ENCODE data around the gene STING1. TPM values are rescaled to one million over a fixed set of nuclear protein-coding genes. Genes with fewer than 3 reads are reported as not detected.
A peak's percentile ranks its signal among the peaks of the same experiment; 100 is the strongest.

Gene STING1
- total and polyA plus RNA-seq, 4 donors = 54.3 to 204 (median 129) TPM

DNA sequence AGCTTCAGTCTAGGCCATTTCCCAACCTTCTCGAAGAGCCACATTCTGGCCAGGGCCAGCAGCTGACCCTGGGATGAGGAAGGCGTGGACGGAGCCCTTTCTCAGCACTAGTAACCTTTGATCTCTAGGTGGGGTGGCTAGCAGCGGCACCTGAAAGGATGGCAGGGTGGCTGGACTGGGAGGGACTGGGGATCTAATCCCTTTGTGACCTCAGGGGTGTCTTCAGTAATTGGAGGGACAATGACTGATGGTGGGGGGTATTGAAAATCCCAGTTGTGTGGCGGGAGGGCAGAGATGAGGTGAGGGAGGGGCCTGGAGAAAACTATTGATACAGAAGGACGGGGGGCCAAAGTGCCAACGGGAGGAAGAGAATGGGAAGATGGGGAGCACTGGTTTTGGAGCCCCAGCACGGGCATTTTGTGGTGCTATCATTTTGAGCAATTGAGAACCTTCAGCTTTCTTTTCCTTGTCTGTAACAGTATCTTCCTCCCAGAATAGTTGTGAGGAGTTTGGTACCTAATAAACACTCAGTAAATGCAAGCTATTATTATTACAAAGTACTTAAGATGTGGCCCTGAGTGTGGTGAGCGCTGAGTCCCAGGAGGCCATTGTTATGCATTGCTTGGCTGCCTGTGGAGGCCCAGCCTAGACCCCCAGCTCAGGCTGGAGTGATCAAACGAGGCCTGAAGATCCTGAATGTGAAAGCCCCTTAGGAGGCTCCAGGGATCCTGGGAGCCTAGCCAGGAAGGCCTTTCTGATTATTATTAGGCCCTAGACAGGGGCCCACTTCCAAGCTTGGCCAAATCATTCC lies 41.3 kb upstream of the STING1 start:
- 88 to 94% methylated on average over 10 of the region's 10 CpGs for WGBS, 2 donors
- Histone ChIP-seq H3K27me3 (ENCODE audit: control insufficient read depth in 3 of 3, insufficient read depth in 3 of 3, low read length in 2 of 3) (no peaks in the 10 kb centered on the region), H3K36me3 (ENCODE audit: control insufficient read depth in 4 of 4, insufficient read depth in 4 of 4, low read length in 4 of 4) (no peaks in the 10 kb centered on the region), H3K4me1 (ENCODE audit: control insufficient read depth in 5 of 5, insufficient read depth in 5 of 5, low read length in 5 of 5) (peaks cover 0 to 8% (median 0%) of the 10 kb centered on the region in 5 donors), H3K9ac (ENCODE audit: insufficient read depth in 1 of 2, low read length in 2 of 2) (no peak overlapping the region), H3K9me3 (ENCODE audit: control insufficient read depth in 4 of 4, insufficient read depth in 3 of 4, low read length in 3 of 4) (no peaks in the 10 kb centered on the region), H3K27ac (ENCODE audit: low read depth in 1 of 2, low read length in 1 of 2) (no peak overlapping the region), H3K4me3 (no peak overlapping the region)
- ATAC-seq (ENCODE audit: insufficient read depth, low FRiP score) = no peak
- no peak for TF ChIP-seq CTCF (IDR thresholded peaks at IDR 0.05; ENCODE audit: control extremely low read depth, extremely low read depth)
- peak in 1 of 3 donors; percentile 46 for DNase-seq

DNA sequence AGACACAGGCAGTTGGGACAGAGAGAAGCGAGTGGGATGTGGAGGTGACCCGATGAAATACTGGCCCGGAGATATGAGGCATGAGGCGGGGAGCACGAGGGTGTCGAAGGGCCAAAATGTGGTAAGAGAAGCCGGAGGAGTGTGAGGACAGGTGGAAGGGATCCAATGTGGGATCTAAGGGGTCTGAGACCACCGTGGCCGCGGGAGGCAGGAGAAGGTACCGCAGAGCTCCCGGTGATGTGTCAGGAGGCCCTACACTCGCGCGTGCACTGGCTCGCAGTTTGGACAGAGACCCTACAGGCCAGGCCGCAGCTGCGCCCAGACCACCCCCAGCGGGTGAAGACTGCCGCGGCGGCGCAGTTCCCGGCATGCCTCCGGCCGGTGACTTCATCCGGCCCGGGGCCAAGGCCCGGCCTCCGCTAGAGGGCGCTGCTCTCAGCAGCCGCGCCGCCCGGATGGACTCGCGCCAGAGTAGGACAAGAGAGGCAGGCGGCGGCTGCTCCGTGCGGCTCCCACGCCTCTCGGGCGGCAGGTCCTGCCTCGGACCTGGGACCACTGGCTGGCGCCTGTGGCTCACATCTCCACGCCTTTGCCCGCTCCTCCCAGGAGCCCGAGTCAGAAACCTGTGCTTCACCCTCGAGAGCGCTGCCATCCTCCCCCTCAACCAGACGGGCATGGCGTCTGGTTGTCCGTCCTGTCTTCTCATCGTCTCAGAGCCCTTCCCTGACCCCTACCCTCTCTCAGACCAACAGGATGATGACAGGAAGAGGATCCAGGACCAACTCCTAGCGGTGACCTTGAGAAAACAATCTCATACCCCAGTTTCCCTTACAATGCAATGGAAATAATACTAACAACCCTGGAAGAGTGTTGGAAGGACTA lies 35.4 kb upstream of the STING1 start:
- WGBS, 2 donors = 4 to 6% methylated on average over 53 to 56 of the region's 56 CpGs

DNA sequence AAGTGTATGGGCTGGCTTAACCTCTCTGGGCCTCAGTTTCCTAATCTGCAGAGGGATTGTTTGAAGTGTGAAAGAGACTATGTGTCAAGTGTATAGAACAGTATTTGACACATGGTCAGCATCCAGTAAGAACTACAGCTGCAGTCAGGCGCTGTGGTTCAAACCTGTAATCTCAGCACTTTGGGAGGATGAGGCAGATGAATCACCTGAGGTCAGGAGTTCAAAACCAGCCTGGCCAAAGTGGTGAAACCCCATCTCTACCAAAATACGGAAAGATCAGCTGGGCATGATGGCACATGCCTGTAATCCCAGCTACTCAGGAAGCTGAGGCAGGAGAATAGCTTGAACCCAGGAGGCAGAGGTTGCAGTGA lies 31.9 kb upstream of the STING1 start:
- Histone ChIP-seq H3K9ac (ENCODE audit: insufficient read depth in 1 of 2, low read length in 2 of 2) (no peak overlapping the region), H3K4me1 (ENCODE audit: control insufficient read depth in 5 of 5, insufficient read depth in 5 of 5, low read length in 5 of 5) (peaks cover 0 to 8% (median 0%) of the 10 kb centered on the region in 5 donors), H3K36me3 (ENCODE audit: control insufficient read depth in 4 of 4, insufficient read depth in 4 of 4, low read length in 4 of 4) (no peaks in the 10 kb centered on the region), H3K27me3 (ENCODE audit: control insufficient read depth in 3 of 3, insufficient read depth in 3 of 3, low read length in 2 of 3) (no peaks in the 10 kb centered on the region), H3K4me3 (no peak overlapping the region), H3K27ac (ENCODE audit: low read depth in 1 of 2, low read length in 1 of 2) (no peak overlapping the region), H3K9me3 (ENCODE audit: control insufficient read depth in 4 of 4, insufficient read depth in 3 of 4, low read length in 3 of 4) (no peaks in the 10 kb centered on the region)
- no peak for TF ChIP-seq CTCF (IDR thresholded peaks at IDR 0.05; ENCODE audit: control extremely low read depth, extremely low read depth)
- ATAC-seq (ENCODE audit: insufficient read depth, low FRiP score) = no peak
- 88 to 96% methylated on average over 2 of the region's 2 CpGs for WGBS, 2 donors
- no peak for DNase-seq

More for the DNA sequence above, 35.4 kb upstream of the STING1 start:
- peak overlapping the region; percentile 58 to 94 for H3K27ac ChIP-seq (ENCODE audit: low read depth in 1 of 2, low read length in 1 of 2)
- no peaks in the 10 kb centered on the region for H3K27me3 ChIP-seq (ENCODE audit: control insufficient read depth in 3 of 3, insufficient read depth in 3 of 3, low read length in 2 of 3)
- H3K4me1 ChIP-seq (ENCODE audit: control insufficient read depth in 5 of 5, insufficient read depth in 5 of 5, low read length in 5 of 5) = peaks cover 0 to 8% (median 0%) of the 10 kb centered on the region in 5 donors
- peak overlapping the region; percentile 50 for H3K4me3 ChIP-seq
- no peaks in the 10 kb centered on the region for H3K9me3 ChIP-seq (ENCODE audit: control insufficient read depth in 4 of 4, insufficient read depth in 3 of 4, low read length in 3 of 4)
- peak; percentile 95 for ATAC-seq (ENCODE audit: insufficient read depth, low FRiP score)
- peak; percentile 95 for TF ChIP-seq CTCF (IDR thresholded peaks at IDR 0.05; ENCODE audit: control extremely low read depth, extremely low read depth)
- H3K9ac ChIP-seq (ENCODE audit: insufficient read depth in 1 of 2, low read length in 2 of 2) = peak overlapping the region; percentile 76 to 95
- DNase-seq = peak; percentile 94 to 96 (median 96)
- no peaks in the 10 kb centered on the region for H3K36me3 ChIP-seq (ENCODE audit: control insufficient read depth in 4 of 4, insufficient read depth in 4 of 4, low read length in 4 of 4)

Data from lung (tissue), 12 donors.